Activated CD4-positive, alpha-beta T cell treated with anti-CD3 and anti-CD28 coated beads, Interleukin-10, Interleukin-2, amounts not matched to agents 100 ng/mL and 50 ng/mL, durations not matched to agents 16 hours and 8 hours (primary cell): ENCODE measurements around the gene HNRNPA2B1.
A peak's percentile ranks its signal among the peaks of the same experiment; 100 is the strongest.

Experiments
- DNase-seq: peaks from one replicate; pipeline ENCODE4 v3.0.0-alpha.2; 2020

Gene HNRNPA2B1

GRCh38 chr7:26200444-26201246, at the start of gene HNRNPA2B1:
HNRNPA2B1 (minus strand) TSS chr7:26200746; CDS start chr7:26200577, 169 bp downstream.
- DNase-seq: peak; percentile 98

DNA sequence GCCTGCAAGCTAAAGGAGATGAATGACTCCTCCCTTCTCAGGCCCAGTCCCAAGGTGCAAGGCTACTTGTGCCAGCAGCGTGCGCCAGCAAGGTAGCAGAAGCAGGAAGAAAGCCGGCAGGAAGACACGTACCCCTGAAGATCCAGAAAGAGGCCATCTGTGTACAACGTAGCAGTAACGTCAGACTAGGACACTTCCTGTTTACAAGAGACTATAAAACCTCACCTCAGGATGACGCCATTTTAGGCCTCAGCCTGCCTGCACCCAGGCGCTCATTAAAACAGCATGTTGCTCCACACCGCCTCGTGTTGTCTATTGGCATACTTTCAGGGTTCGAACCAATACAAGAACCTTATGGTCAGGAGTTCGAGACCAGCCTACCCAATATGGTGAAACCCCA, 49.7 kb upstream of the HNRNPA2B1 start:
- no peak for DNase-seq

- no peak for DNase-seq
These were observed 44.6 kb upstream of the HNRNPA2B1 start for GRCh38 chr7:26245150-26245549.

DNA sequence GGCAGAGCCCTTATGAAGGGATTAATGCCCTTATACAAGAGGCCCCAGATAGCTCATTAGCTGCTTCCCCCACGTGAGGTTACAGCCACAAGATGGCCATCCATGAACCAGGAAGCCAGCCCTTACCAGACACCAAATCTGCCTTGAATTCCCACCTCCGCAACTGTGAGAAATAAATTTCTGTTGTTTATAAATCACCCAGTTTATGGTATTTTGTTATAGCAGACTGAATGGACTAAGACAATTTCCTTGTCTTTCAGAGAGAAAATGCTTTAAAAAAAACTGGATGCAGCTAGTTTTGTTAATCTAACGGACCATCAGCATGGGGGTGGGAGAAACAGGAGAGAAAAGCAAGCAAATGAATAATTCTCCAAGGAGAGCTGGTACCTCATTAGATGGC, 37.5 kb upstream of the HNRNPA2B1 start:
- no peak for DNase-seq

GRCh38 chr7:26237035-26237807, 36.7 kb upstream of the HNRNPA2B1 start:
- DNase-seq: no peak

- no peak for DNase-seq
These were observed 33.5 kb upstream of the HNRNPA2B1 start for GRCh38 chr7:26233902-26234511.

GRCh38 chr7:26227987-26228386, 27.4 kb upstream of the HNRNPA2B1 start:
- DNase-seq: no peak

GRCh38 chr7:26224359-26224758, 23.8 kb upstream of the HNRNPA2B1 start:
- no peak for DNase-seq

- peak; percentile 52 for DNase-seq
These were observed 15.5 kb upstream of the HNRNPA2B1 start for GRCh38 chr7:26216049-26216448.

DNA sequence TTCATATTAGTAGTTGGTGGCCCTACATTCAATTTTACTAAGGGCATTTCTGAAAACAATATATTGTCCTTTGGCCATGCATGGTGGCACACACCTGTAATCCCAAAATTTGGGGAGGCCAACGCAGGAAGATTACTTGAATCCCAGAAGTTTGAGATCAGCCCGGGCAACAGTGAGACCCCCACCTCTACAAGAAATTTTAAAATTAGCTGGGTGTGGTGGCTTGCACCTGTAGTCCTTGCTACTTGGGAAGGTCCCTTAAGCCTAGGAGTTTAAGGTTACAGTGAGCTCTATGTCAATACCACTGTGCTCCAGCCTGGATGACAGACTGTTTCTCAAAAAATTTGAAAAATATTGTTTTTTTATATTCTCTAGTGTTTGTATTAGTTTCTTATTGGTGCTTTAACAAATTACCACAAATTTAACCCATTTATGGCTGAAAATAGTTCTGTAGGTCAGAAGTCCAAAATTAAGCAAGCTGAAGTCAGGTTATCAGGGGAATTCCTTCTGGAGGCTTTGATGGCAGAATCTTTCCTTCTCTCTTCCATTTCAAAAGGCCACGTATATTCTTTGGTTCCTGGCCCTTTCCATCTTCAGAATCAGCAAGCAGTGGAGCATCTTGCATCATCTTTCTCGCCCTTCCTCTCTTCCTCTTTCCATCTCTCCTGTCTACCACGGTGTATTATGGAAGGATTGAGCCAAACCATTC, 13.4 kb upstream of the HNRNPA2B1 start:
- no peak for DNase-seq

GRCh38 chr7:26212921-26213718, 12.6 kb upstream of the HNRNPA2B1 start:
- DNase-seq: no peak

GRCh38 chr7:26208040-26208439, 7.5 kb upstream of the HNRNPA2B1 start:
- DNase-seq: no peak

DNA sequence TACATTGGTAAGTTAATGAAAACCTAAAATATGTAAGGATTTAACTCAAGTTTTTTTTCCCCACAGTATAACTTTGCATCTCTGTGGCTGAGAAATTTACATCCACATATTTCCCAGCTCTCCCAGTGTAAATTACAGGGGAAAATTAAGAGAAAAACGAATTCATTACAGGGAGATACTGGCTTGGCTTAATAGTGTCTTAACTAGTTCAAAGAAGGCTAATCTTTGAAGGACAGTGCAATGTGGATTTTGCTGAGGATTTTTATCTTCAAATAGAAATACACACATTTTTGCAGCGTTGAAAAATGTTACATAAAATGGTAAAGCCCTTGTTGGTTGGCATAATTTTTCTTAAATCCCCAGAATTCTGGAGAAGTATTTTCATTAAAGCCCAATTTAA, 2.5 kb upstream of the HNRNPA2B1 start:
- no peak for DNase-seq

- peak; percentile 69 for DNase-seq
These were observed 1.8 kb upstream of the HNRNPA2B1 start for GRCh38 chr7:26202019-26202990.

DNA sequence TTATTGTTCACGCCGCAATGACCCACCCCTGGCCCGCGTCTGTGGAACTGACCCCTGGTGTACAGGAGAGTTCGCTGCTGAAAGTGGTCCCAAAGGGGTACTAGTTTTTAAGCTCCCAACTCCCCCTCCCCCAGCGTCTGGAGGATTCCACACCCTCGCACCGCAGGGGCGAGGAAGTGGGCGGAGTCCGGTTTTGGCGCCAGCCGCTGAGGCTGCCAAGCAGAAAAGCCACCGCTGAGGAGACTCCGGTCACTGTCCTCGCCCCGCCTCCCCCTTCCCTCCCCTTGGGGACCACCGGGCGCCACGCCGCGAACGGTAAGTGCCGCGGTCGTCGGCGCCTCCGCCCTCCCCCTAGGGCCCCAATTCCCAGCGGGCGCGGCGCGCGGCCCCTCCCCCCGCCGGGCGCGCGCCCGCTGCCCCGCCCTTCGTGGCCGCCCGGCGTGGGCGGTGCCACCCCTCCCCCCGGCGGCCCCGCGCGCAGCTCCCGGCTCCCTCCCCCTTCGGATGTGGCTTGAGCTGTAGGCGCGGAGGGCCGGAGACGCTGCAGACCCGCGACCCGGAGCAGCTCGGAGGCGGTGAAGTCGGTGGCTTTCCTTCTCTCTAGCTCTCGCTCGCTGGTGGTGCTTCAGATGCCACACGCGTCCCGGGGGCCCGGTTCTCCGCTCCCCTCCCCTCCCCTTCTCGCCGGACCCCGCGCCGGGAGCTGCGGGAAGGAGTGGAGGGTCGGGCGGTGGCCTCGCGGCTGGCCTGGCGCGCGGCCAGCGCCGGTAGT, 887 bp upstream of the HNRNPA2B1 start, which contains the start of gene CBX3:
TSS of gene CBX3 (plus strand) at position 499 of the 772 bp plus-strand sequence. CDS start 1,254 bp downstream, outside the sequence.
- peak; percentile 97 for DNase-seq

DNA sequence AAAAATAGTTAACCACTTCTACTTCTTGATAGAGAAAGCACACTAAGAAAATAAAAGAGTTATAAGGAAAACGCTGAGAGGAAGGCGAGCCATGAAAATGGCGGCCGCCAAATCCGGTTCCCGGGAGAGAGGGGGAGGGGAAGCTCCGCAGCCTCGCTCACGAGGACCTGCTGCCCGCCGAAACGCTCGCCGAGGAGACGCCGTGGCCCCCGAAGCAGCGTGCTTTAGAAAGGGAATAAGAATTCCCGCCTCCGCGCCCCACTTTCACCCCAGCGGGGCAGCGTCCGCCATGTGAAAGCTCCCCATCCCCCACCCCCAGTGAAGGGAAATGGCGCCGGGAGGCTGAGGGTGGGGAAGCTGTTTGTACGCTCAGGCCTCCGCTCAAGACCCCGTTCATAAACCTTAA, 505 bp downstream of the HNRNPA2B1 start:
- DNase-seq: peak; percentile 78

- peak; percentile 74 for DNase-seq
These were observed 1.1 kb downstream of the HNRNPA2B1 start for GRCh38 chr7:26199301-26200037.

GRCh38 chr7:26198781-26199169, 1.8 kb downstream of the HNRNPA2B1 start:
- no peak for DNase-seq

DNA sequence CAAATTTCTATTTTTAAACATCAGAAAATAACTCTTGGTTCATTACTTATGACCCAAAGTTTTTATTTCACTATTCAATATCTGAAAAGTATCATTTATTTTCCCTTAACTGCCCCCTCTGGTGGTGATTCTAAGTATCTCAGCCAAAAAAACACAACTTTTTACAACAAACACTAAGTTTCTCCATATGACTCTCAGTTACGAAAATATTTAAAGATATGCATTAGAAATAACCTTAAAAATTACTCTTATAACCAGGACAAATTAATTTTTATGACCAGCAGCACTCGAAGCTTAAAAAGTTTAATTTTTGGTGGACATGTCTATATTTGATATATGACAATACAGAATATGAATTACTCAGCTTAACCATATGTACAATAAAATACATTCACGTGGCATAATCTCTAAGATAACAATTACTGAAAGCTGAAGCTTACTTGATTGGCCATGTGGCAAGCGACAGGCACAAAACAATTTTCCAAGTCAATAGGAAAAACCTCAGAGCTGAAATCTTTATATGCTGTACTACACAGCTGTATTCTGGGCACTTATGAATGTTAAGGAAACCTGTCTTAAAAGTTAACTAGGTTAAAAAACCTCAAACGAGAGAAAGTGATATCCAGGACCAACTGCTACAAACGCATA, 2.3 kb downstream of the HNRNPA2B1 start:
- no peak for DNase-seq
